ENCODE data around the gene PDE6G. TPM values are rescaled to one million over a fixed set of nuclear protein-coding genes. Genes with fewer than 3 reads are reported as not detected.

Gene PDE6G
- total RNA-seq, 2 donors from 2014 or later: not detected

GRCh38 chr17:81701288-81702071 is 45.1 kb upstream of the PDE6G start:
- H3K4me3 ChIP-seq: peak overlapping the region in 1 of 2 donors; percentile 80
- no peaks in the 10 kb centered on the region for H3K27me3 ChIP-seq
- intact Hi-C loops (cut with DNase I): no loop called here
- no peaks in the 10 kb centered on the region for H3K9me3 ChIP-seq
- H3K27ac ChIP-seq: peak overlapping the region in 2 of 4 donors; percentile 95 to 97
- WGBS, 2 donors: 60 to 70% methylated on average over 17 to 23 of the region's 23 CpGs
- TF ChIP-seq POLR2A (IDR thresholded peaks at IDR 0.05): no peak
- TF ChIP-seq, protein P1, sequence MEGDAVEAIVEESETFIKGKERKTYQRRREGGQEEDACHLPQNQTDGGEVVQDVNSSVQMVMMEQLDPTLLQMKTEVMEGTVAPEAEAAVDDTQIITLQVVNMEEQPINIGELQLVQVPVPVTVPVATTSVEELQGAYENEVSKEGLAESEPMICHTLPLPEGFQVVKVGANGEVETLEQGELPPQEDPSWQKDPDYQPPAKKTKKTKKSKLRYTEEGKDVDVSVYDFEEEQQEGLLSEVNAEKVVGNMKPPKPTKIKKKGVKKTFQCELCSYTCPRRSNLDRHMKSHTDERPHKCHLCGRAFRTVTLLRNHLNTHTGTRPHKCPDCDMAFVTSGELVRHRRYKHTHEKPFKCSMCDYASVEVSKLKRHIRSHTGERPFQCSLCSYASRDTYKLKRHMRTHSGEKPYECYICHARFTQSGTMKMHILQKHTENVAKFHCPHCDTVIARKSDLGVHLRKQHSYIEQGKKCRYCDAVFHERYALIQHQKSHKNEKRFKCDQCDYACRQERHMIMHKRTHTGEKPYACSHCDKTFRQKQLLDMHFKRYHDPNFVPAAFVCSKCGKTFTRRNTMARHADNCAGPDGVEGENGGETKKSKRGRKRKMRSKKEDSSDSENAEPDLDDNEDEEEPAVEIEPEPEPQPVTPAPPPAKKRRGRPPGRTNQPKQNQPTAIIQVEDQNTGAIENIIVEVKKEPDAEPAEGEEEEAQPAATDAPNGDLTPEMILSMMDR (IDR thresholded peaks at IDR 0.05): no peak
- ATAC-seq (no peak), DNase-seq (no peak)
- peaks cover 3 to 14% of the 10 kb centered on the region in 2 donors for H3K36me3 ChIP-seq (replicated peaks in 1 of 2; ENCODE audit: insufficient read depth in 1 of 2, low read depth in 2 of 2)
- peaks cover 31% of the 10 kb centered on the region for H3K4me1 ChIP-seq

GRCh38 chr17:81700353-81701287 is 44.3 kb upstream of the PDE6G start:
- Histone ChIP-seq H3K36me3 (replicated peaks in 1 of 2; ENCODE audit: insufficient read depth in 1 of 2, low read depth in 2 of 2) (peaks cover 9 to 20% of the 10 kb centered on the region in 2 donors), H3K4me3 (no peak overlapping the region)

DNA sequence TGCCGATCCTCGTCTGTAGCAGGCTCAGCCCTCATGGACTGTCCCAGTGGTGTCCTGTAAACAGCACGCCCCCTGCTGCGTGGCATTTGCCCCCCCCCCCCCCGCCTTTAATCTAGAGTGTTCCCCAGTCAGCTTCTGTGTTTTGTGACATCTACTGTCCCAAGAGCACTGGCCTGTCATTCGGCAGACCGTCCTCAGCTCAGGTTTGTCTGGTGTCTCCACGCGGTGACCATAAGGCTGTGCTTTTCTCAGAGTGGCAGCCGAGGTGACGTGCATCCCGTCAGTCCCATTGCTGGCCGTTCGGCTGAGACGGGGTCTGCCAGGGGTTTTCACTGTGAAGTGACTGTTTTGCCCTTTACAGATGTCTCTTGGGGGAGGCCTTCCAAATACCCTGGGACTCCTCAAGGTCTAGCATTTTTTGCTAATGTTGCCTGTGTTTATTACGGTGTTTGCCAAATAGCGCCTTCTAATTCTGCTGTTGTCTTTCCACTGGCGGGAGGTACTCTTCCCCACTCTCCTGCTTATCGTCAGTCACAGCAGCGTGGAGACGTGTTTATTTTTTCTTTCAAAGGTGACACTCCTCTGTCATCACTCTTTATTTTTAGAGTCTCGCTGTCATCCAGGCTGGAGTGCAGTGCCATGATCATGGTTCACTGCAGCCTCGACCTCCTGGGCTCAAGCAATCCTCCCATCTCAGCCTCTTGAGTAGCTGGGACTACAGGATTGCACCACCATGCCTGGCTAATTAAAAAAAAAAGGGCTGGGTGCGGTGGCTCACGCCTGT is 41.1 kb upstream of the PDE6G start:
- DNase-seq (no peak), ATAC-seq (no peak)
- intact Hi-C loops (cut with DNase I): loop anchor here (10.0 kb wide), 1 partner anchor 423 kb away; no protein-coding TSS in a partner anchor
- Histone ChIP-seq H3K36me3 (replicated peaks in 1 of 2; ENCODE audit: insufficient read depth in 1 of 2, low read depth in 2 of 2) (peaks cover 9 to 35% of the 10 kb centered on the region in 2 donors), H3K27me3 (no peaks in the 10 kb centered on the region), H3K27ac (no peak overlapping the region), H3K9me3 (no peaks in the 10 kb centered on the region), H3K4me3 (no peak overlapping the region), H3K4me1 (peaks cover 20% of the 10 kb centered on the region)
- TF ChIP-seq, protein P1 (IDR thresholded peaks at IDR 0.05): no peak
- TF ChIP-seq POLR2A (IDR thresholded peaks at IDR 0.05): no peak
- WGBS, 2 donors: 83 to 95% methylated on average over 11 to 25 of the region's 25 CpGs

More at GRCh38 chr17:81700353-81701287, 44.3 kb upstream of the PDE6G start:
- H3K27me3 ChIP-seq: no peaks in the 10 kb centered on the region
- 83 to 86% methylated on average over 13 to 22 of the region's 25 CpGs for WGBS, 2 donors
- ATAC-seq (no peak), DNase-seq (no peak)
- TF ChIP-seq POLR2A (IDR thresholded peaks at IDR 0.05): no peak
- TF ChIP-seq, protein P1 (IDR thresholded peaks at IDR 0.05): no peak
- no peak overlapping the region for H3K27ac ChIP-seq
- peaks cover 31% of the 10 kb centered on the region for H3K4me1 ChIP-seq
- intact Hi-C loops (cut with DNase I): no loop called here
- H3K9me3 ChIP-seq: no peaks in the 10 kb centered on the region

GRCh38 chr17:81696218-81696941 is 40.0 kb upstream of the PDE6G start:
- no peak for DNase-seq

More at GRCh38 chr17:81696218-81696941, 40.0 kb upstream of the PDE6G start:
- ATAC-seq: no peak
- Histone ChIP-seq H3K4me3 (no peak overlapping the region), H3K9me3 (no peaks in the 10 kb centered on the region), H3K27ac (no peak overlapping the region), H3K4me1 (peaks cover 9% of the 10 kb centered on the region), H3K36me3 (replicated peaks in 1 of 2; ENCODE audit: insufficient read depth in 1 of 2, low read depth in 2 of 2) (peaks cover 9 to 43% of the 10 kb centered on the region in 2 donors), H3K27me3 (no peaks in the 10 kb centered on the region)
- TF ChIP-seq POLR2A (IDR thresholded peaks at IDR 0.05): no peak
- TF ChIP-seq, protein P1 (IDR thresholded peaks at IDR 0.05): no peak
- intact Hi-C loops (cut with DNase I): loop anchor here (10.0 kb wide), 1 partner anchor 422 kb away; no protein-coding TSS in a partner anchor
- WGBS, 2 donors: 91 to 95% methylated on average over 22 to 25 of the region's 40 CpGs

All from body of pancreas (tissue), 4 donors.